ENCODE data around the gene CES4A.
"Not testable (repeated sequence)": the region's sequence is repeated elsewhere in the genome, so short reads cannot be mapped to it uniquely, and the experiment has no call there.

The CES4A gene

GRCh38 chr16:67036323-67036741, 47.9 kb downstream of the CES4A start:
- peak overlapping the region in 2 of 21 experiments; percentile 30 to 33 for H3K27ac ChIP-seq
- H3K4me3 ChIP-seq: no peak overlapping the region

- H3K27ac ChIP-seq: no peak overlapping the region
- H3K4me3 ChIP-seq: no peak overlapping the region
Measured at GRCh38 chr16:67039260-67040020, 51.1 kb downstream of the CES4A start.

- Histone ChIP-seq H3K27ac (no peak overlapping the region), H3K4me3 (no peak overlapping the region)
Measured at GRCh38 chr16:67040166-67040565, 51.8 kb downstream of the CES4A start.

GRCh38 chr16:67040906-67041305, 52.5 kb downstream of the CES4A start:
- Histone ChIP-seq H3K4me3 (no peak overlapping the region), H3K27ac (no peak overlapping the region)

GRCh38 chr16:67041520-67041919, 53.1 kb downstream of the CES4A start:
- H3K27ac ChIP-seq, H3K4me3 ChIP-seq: not testable (repeated sequence)

- Histone ChIP-seq H3K27ac (no peak overlapping the region), H3K4me3 (no peak overlapping the region)
Measured at GRCh38 chr16:67043420-67043819, 55.0 kb downstream of the CES4A start.

GRCh38 chr16:67050796-67051195, 62.4 kb downstream of the CES4A start:
- no peak overlapping the region for H3K4me3 ChIP-seq
- H3K27ac ChIP-seq: no peak overlapping the region

- Histone ChIP-seq H3K4me3 (no peak overlapping the region), H3K27ac (peak overlapping the region in 1 of 21 experiments; percentile 40)
Measured at GRCh38 chr16:67052399-67052798, 64.0 kb downstream of the CES4A start.

- H3K4me3 ChIP-seq: no peak overlapping the region
- H3K27ac ChIP-seq: peak overlapping the region in 6 of 21 experiments; percentile 16 to 49 (median 43)
Measured at GRCh38 chr16:67053767-67054334, 65.5 kb downstream of the CES4A start.

GRCh38 chr16:67054901-67055300, 66.5 kb downstream of the CES4A start:
- no peak overlapping the region for H3K4me3 ChIP-seq
- peak overlapping the region in 3 of 21 experiments; percentile 38 to 70 (median 49) for H3K27ac ChIP-seq

GRCh38 chr16:67055712-67056487, 67.5 kb downstream of the CES4A start:
- Histone ChIP-seq H3K27ac (peak overlapping the region in 10 of 21 experiments; percentile 2 to 71 (median 50)), H3K4me3 (no peak overlapping the region)
